Measurements from ENCODE around the gene CLEC12A.
"Not testable (repeated sequence)": the region's sequence is repeated elsewhere in the genome, so short reads cannot be mapped to it uniquely, and the experiment has no call there.

Gene CLEC12A

GRCh38 chr12:9971181-9971580 lies at the start of gene CLEC12A:
TSS of gene CLEC12A (plus strand) at chr12:9971409. CDS start at chr12:9971597, 188 bp downstream.
- DNase-seq: no peak

- DNase-seq: no peak
Observed at GRCh38 chr12:9922429-9922828, 48.8 kb upstream of the CLEC12A start.

- peak; percentile 47 for DNase-seq
Observed at GRCh38 chr12:9925705-9926393, 45.4 kb upstream of the CLEC12A start.

- no peak for DNase-seq
Observed at GRCh38 chr12:9926876-9927275, 44.3 kb upstream of the CLEC12A start.

GRCh38 chr12:9928607-9929006 lies 42.6 kb upstream of the CLEC12A start:
- DNase-seq: no peak

- no peak for DNase-seq
Observed at GRCh38 chr12:9931245-9931644, 40.0 kb upstream of the CLEC12A start.

- no peak for DNase-seq
Observed at GRCh38 chr12:9932270-9932669, 38.9 kb upstream of the CLEC12A start, which contains the start of gene CLEC2A. TSS of gene CLEC2A (minus strand) at chr12:9932370. CDS start at chr12:9932329, 41 bp downstream.

GRCh38 chr12:9933958-9934357 lies 37.3 kb upstream of the CLEC12A start:
- no peak for DNase-seq

- no peak for DNase-seq
Observed at GRCh38 chr12:9935026-9935425, 36.2 kb upstream of the CLEC12A start.

GRCh38 chr12:9936591-9936990 lies 34.6 kb upstream of the CLEC12A start:
- peak; percentile 11 for DNase-seq

- no peak for DNase-seq
Observed at GRCh38 chr12:9940375-9940774, 30.8 kb upstream of the CLEC12A start.

- no peak for DNase-seq
Observed at GRCh38 chr12:9941838-9942237, 29.4 kb upstream of the CLEC12A start.

GRCh38 chr12:9943240-9943639 lies 28.0 kb upstream of the CLEC12A start:
- DNase-seq: no peak

GRCh38 chr12:9944391-9944790 lies 26.8 kb upstream of the CLEC12A start:
- no peak for DNase-seq

GRCh38 chr12:9947674-9948073 lies 23.5 kb upstream of the CLEC12A start:
- DNase-seq: no peak

- no peak for DNase-seq
Observed at GRCh38 chr12:9948606-9949296, 22.5 kb upstream of the CLEC12A start.

- DNase-seq: no peak
Observed at GRCh38 chr12:9951026-9951675, 20.1 kb upstream of the CLEC12A start.

- not testable (repeated sequence) for DNase-seq
Observed at GRCh38 chr12:9952954-9953729, 18.1 kb upstream of the CLEC12A start.

GRCh38 chr12:9957834-9958233 lies 13.4 kb upstream of the CLEC12A start:
- no peak for DNase-seq

- DNase-seq: no peak
Observed at GRCh38 chr12:9960590-9960989, 10.6 kb upstream of the CLEC12A start.

GRCh38 chr12:9961106-9961505 lies 10.1 kb upstream of the CLEC12A start:
- no peak for DNase-seq

- DNase-seq: no peak
Observed at GRCh38 chr12:9961901-9962300, 9.3 kb upstream of the CLEC12A start.

GRCh38 chr12:9969673-9970072 lies 1.5 kb upstream of the CLEC12A start:
- DNase-seq: no peak

Data from HCEC 1CT (cell line).